ENCODE measurements around the gene STN1. TPM values are rescaled to one million over a fixed set of nuclear protein-coding genes. Genes with fewer than 3 reads are reported as not detected.

Gene STN1
- total and polyA plus RNA-seq, 2 of the 8 experiments (the other 6 are each of a cell fraction or from before 2014, with no cell fraction given): 10.1 to 12.4 TPM

- TF ChIP-seq E2F6 (IDR thresholded peaks at IDR 0.05) (no peak), SP4 (IDR thresholded peaks at IDR 0.05; ENCODE audit: low read length) (no peak), GTF2F1 (IDR thresholded peaks at IDR 0.05; ENCODE audit: borderline replicate concordance, low read depth, low read length) (no peak), ATF2 (IDR thresholded peaks at IDR 0.05; ENCODE audit: low read length) (no peak), POLR2A (IDR thresholded peaks at IDR 0.05; ENCODE audit: control extremely low read depth in 1 of 2, low read depth in 2 of 2, low read length in 2 of 2) (no peak), BCL11A (IDR thresholded peaks at IDR 0.05; ENCODE audit: low read depth in 2 of 2, low read length in 2 of 2) (no peak)
Measured at GRCh38 chr10:103859161-103860086, 58.6 kb downstream of the STN1 start (continued).

Data from H1 (cell line).